Spinal cord (tissue), 10 donors: Measurements from ENCODE around the gene COX11. TPM values are rescaled to one million over a fixed set of nuclear protein-coding genes. Genes with fewer than 3 reads are reported as not detected.
A peak's percentile ranks its signal among the peaks of the same experiment; 100 is the strongest.

Source experiments
- DNase-seq, 6 donors: peaks; one replicate each; pipeline versions ENCODE4 v3.0.0 to v3.0.0-alpha.2; 2013 to 2015; ENCODE audit warnings: low spot score in 6 of 6, low read depth in 4 of 6
- H3K27ac ChIP-seq: one replicate; pipeline ENCODE4 v1.5.1; 2013; ENCODE audit warnings: low read depth, low read length, control low read depth
- H3K27me3 ChIP-seq: one replicate; pipeline ENCODE4 v1.6.1; 2013; ENCODE audit warnings: low read length; ENCODE audit not compliant: control insufficient read depth, insufficient read depth
- H3K36me3 ChIP-seq: one replicate; pipeline ENCODE4 v1.6.1; 2013; ENCODE audit warnings: low read length; ENCODE audit not compliant: control insufficient read depth, insufficient read depth
- H3K4me1 ChIP-seq: one replicate; pipeline ENCODE4 v1.6.1; 2013; ENCODE audit warnings: low read length; ENCODE audit not compliant: control insufficient read depth, insufficient read depth
- H3K4me3 ChIP-seq: one replicate; pipeline ENCODE4 v1.5.1; 2013; ENCODE audit warnings: low read depth, low read length, control low read depth
- H3K9me3 ChIP-seq: one replicate; pipeline ENCODE4 v1.6.1; 2013; ENCODE audit warnings: low read length; ENCODE audit not compliant: control insufficient read depth, insufficient read depth
- WGBS: methylation state at CpG from one replicate; pipeline ENCODE4 v1.1.5; 2013; ENCODE audit warnings: missing lambda C conversion rate; ENCODE audit not compliant: insufficient coverage; 5-methylcytosine and 5-hydroxymethylcytosine counted together
- polyA plus RNA-seq, 2 donors: library from polyadenylated mRNA; unstranded; fragments of 120-200 nt; gene quantifications; one replicate each; pipeline ENCODE4 v1.2.1, GENCODE V29; 2013; ENCODE audit not compliant: insufficient read length in 2 of 2
- total RNA-seq, 2 donors: library from RNA; depleted of rRNA in 1 of 2; stranded (reverse); fragments of 120-200 nt in 1 of 2; fragments of >200 nt in 1 of 2; gene quantifications; one replicate each; pipeline versions ENCODE4 v1.2.3 to v1.2.4, GENCODE V29; 2013 to 2014
- donor health status: healthy.

Gene COX11
- total and polyA plus RNA-seq, 4 donors, result 66.5 to 81.0 (median 77.2) TPM

DNA sequence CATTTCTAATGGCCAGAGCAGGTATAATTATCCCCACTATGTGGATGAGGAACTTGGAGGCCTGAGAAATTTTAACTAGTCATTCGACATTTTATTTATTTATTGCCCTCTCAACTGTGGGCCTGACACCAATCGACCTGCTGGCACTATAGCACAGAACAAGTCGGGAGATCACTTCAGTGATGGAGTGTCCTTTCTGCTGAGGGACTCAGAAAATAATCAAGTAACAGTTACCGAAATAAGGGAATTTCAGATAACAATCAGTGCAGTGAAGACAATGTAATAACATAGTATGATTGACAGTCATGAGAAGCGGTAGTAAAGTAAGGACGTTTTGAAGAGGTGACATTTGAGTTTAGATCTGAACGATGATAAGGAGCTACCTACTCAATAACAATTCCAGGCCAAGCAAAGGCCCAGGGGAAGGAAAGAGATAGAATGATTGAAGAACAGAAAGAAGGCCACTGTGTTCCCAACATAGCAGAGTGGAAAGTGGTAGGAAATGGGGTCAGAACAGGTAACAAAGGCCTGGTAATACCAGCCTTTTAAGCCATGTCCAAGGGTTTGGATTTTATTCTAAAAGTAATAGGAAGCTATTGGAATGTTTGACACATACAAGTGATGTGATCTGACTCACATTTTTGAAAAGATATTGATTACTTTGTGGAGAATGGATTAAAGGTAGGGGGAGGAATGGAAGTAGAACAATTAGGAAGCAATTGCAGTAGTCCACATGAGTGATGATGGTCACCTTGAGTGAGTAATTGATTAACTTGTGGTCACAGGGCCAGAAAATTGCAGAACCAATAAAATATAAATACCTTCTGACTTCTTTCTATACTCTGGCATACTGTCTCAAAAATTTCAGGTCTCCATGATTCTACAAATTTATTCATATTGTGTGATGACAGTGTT, 1.5 kb upstream of the COX11 start:
- Histone ChIP-seq H3K4me1 (no peaks in the 10 kb centered on the region), H3K36me3 (no peaks in the 10 kb centered on the region), H3K4me3 (peak overlapping the region; percentile 90), H3K27me3 (no peaks in the 10 kb centered on the region), H3K9me3 (no peaks in the 10 kb centered on the region), H3K27ac (peak overlapping the region; percentile 93)
- 0% methylated on average over 1 of the region's 7 CpGs for WGBS
- DNase-seq, result no peak

DNA sequence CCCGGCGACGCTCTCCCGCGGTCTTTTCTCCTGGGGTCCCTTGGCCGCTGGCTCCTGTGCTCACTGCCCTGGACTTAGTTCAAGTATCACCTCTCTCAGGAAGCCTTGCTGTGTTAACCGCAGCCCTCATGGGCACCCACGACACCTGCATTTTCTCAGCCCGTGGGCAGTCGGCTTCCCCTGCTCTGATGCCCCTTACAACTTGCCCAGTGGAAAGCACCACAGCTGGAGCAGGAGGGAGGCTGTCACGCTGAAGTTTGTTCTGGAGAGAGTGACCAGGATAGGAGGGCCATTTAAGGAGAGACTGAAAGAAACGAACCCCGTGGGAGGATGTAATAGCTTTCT, 506 bp upstream of the COX11 start:
- no peaks in the 10 kb centered on the region for H3K36me3 ChIP-seq
- peak overlapping the region; percentile 93 for H3K27ac ChIP-seq
- peak in 1 of 6 donors; percentile 19 for DNase-seq
- WGBS, result 0% methylated on average over 13 of the region's 13 CpGs
- H3K9me3 ChIP-seq, result no peaks in the 10 kb centered on the region
- no peaks in the 10 kb centered on the region for H3K4me1 ChIP-seq
- peak overlapping the region; percentile 90 for H3K4me3 ChIP-seq
- no peaks in the 10 kb centered on the region for H3K27me3 ChIP-seq

DNA sequence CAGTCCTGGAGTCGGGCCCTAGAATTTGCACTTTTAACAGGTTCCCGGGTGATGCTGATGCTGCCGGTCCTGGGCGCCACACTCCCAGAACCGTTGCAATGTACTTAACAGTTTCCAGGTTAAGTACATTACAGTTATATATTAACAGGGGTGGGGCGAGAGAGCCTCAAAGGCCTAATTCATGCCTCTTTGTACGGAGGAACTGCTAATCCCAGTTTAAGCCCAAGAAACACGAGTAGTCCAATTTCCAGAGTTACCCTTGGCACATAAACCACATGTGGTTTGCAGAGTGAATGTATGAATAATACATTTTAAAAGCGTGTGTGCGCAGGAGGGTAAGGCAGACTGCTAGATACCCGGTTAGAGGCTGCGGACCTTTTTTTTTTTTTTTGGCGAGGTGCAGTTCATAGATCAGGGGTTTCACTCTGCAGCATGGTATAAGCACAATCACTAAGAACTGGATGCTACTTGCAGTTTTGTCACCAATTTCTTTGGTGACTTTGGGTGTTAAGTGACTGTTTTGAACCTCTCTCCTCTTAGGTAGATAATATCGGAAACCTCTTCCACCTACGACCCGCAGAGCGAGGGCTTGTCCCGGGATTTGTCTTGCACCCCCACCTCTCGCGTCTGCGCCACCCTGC, 713 bp downstream of the COX11 start:
- no peaks in the 10 kb centered on the region for H3K9me3 ChIP-seq
- no peaks in the 10 kb centered on the region for H3K36me3 ChIP-seq
- H3K4me3 ChIP-seq, result peak overlapping the region; percentile 90
- peak in 1 of 6 donors; percentile 29 for DNase-seq
- WGBS, result 0% methylated on average over 10 of the region's 21 CpGs
- no peaks in the 10 kb centered on the region for H3K27me3 ChIP-seq
- H3K4me1 ChIP-seq, result no peaks in the 10 kb centered on the region
- H3K27ac ChIP-seq, result peak overlapping the region; percentile 93

DNA sequence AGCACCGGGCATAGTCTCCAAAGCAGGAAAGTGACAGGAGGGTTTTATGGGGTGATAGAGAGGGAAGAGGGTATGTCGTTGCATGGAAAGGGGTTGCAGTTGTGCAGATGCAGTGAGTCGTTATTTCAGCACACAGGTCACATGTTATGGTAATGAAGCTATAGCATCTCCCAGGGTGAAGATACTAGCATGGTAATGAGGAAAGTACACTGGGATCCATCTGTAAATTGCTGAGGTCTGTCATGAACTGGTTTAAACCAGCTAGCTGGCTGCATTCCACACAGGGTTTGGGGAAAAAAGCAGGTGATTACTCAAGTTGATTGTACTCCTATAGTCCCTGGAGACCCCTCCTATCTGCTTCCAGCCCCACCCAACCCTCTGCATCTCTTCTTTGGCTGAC, 11.7 kb downstream of the COX11 start:
- H3K27me3 ChIP-seq, result no peaks in the 10 kb centered on the region
- H3K9me3 ChIP-seq, result no peaks in the 10 kb centered on the region
- H3K27ac ChIP-seq, result no peak overlapping the region
- H3K4me3 ChIP-seq, result no peak overlapping the region
- DNase-seq, result peak in 1 of 6 donors; percentile 59
- H3K4me1 ChIP-seq, result no peaks in the 10 kb centered on the region
- H3K36me3 ChIP-seq, result peaks cover 18% of the 10 kb centered on the region
- WGBS, result 27% methylated on average over 2 of the region's 3 CpGs

DNA sequence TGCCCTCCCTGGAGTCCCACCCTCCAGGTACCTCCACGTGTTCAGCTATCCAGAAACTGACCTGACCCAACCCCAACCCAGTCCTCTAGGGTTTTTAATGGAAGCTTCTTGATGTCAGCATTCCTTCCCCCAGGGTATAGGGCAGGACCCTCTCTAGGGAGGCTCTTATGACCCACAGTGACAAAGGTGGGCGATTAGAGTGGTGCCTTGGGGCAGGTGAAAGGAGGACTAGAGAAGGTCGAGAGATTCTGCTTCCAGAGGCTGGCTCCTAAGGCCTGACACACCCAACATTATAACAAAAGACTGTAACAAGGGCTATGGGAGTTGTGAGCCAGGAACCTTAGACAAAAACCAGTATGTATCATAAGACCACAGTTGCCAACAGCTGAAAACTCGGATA, 17.2 kb downstream of the COX11 start:
- Histone ChIP-seq H3K4me1 (no peaks in the 10 kb centered on the region), H3K36me3 (peaks cover 6% of the 10 kb centered on the region), H3K27ac (no peak overlapping the region), H3K27me3 (no peaks in the 10 kb centered on the region), H3K4me3 (no peak overlapping the region), H3K9me3 (no peaks in the 10 kb centered on the region)
- no peak for DNase-seq
- WGBS, result no CpG with 5 or more reads among the region's 4 CpGs

DNA sequence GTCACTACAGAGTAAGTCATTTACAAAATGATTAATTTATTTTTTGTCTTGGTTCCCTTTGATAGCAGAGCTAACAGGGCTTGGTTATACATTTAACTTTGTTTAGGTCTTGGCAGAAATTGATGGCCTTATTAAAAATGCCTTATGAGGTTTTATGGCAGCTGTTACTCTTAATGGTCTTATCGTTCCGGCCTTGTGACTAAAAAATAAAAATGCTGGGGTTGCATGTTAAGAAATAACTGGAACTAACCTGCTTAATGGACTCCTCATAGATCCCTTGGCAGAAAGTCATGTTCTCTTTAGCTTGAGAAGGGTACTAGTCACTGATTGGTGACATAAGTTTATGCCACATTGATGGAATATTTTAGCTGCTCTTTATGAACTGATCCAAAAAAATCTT, 18.3 kb downstream of the COX11 start:
- Histone ChIP-seq H3K27ac (no peak overlapping the region), H3K4me1 (no peaks in the 10 kb centered on the region), H3K27me3 (no peaks in the 10 kb centered on the region), H3K4me3 (no peak overlapping the region), H3K36me3 (peaks cover 6% of the 10 kb centered on the region), H3K9me3 (no peaks in the 10 kb centered on the region)
- DNase-seq, result peak in 1 of 6 donors; percentile 3
- no CpG with 5 or more reads among the region's 2 CpGs for WGBS

DNA sequence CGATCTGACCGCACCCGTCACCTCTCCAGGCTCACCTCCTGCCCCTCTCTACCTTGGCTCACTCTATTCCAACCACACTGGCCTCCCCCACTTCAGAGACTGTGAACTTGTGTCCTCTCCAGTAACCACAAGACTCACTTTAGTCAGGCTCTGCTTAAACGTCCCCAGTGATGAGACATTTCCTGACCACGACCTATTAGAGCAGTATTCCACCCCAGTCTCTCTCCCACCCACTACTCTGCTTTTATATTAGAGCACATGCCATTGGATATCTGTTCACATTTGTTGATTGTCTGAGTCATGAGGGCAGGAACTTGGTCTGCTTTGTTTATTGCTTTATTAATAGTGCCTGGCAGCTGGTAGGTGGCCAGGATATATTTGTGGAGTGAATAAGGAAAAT, 20.1 kb downstream of the COX11 start:
- Histone ChIP-seq H3K27me3 (no peaks in the 10 kb centered on the region), H3K4me3 (no peak overlapping the region), H3K36me3 (peaks cover 4% of the 10 kb centered on the region), H3K9me3 (no peaks in the 10 kb centered on the region), H3K27ac (no peak overlapping the region), H3K4me1 (no peaks in the 10 kb centered on the region)
- 79% methylated on average over 3 of the region's 5 CpGs for WGBS
- DNase-seq, result no peak

DNA sequence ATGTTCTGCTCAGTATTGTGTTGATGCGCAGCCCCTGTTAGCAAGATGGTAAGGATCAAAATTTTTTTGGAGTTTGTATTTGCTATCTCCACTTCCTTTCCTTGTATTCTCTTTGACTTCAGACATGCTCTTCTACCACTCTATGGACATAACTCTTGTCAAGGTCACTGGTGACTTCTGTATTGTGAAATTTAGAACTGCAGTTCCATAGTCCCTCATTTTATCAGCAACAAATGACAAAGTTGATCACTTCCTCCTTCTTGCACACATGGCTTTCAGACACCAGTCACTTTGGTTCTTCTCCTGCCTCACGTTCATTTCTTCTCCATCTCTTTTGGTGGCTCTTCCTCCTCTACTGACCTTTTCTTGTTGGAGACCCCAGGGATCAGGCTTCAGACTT, 21.1 kb downstream of the COX11 start:
- Histone ChIP-seq H3K9me3 (no peaks in the 10 kb centered on the region), H3K4me3 (no peak overlapping the region), H3K4me1 (no peaks in the 10 kb centered on the region), H3K27ac (no peak overlapping the region), H3K36me3 (no peaks in the 10 kb centered on the region), H3K27me3 (no peaks in the 10 kb centered on the region)
- no peak for DNase-seq
- 100% methylated on average over 1 of the region's 2 CpGs for WGBS

DNA sequence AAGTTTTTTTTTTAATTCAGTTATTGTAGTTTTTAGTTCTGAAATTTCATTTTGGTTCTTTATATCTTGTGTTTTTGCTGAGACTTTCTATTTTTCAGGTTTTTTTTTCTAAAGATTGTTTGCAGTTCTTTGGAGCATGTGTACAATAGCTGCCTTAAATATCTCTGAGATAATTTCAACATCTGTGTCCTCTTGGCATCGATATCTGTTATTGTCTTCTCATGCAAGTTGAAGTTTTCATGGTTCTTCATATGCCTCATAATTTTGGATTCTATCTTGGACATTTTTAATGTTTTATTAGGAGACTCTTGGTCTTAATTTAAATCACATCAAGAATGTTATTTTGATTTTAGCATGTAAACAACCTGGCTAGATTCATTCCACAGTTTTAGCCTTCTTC, 22.8 kb downstream of the COX11 start:
- no peak overlapping the region for H3K4me3 ChIP-seq
- no peaks in the 10 kb centered on the region for H3K9me3 ChIP-seq
- WGBS, result no CpG with 5 or more reads among the region's 1 CpG
- no peaks in the 10 kb centered on the region for H3K36me3 ChIP-seq
- H3K4me1 ChIP-seq, result no peaks in the 10 kb centered on the region
- DNase-seq, result no peak
- no peaks in the 10 kb centered on the region for H3K27me3 ChIP-seq
- H3K27ac ChIP-seq, result no peak overlapping the region

DNA sequence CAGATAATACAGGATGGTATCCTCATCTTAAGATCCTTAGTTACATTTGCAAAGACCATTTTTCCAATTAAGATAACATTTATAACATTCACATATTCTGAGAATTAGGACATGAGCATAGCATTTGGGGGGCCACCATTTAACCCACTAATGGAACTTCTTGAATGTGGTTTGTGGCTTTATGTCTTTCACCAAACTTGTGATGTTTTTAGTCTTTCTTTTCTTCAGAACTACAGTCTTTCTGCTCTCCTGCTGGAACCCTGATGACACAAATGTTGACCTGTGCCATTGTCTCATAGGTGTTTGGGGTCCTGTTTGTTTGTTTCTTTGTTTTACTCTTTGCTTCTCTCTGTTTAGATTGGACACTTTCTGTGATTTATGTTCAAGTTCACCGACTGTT, 23.2 kb downstream of the COX11 start:
- H3K27ac ChIP-seq, result no peak overlapping the region
- H3K27me3 ChIP-seq, result no peaks in the 10 kb centered on the region
- DNase-seq, result no peak
- no CpG with 5 or more reads among the region's 1 CpG for WGBS
- H3K4me1 ChIP-seq, result no peaks in the 10 kb centered on the region
- H3K9me3 ChIP-seq, result no peaks in the 10 kb centered on the region
- H3K4me3 ChIP-seq, result no peak overlapping the region
- no peaks in the 10 kb centered on the region for H3K36me3 ChIP-seq
